ENCODE results near the gene IVL. TPM values are rescaled to one million over a fixed set of nuclear protein-coding genes. Genes with fewer than 3 reads are reported as not detected.

IVL gene, protein sequence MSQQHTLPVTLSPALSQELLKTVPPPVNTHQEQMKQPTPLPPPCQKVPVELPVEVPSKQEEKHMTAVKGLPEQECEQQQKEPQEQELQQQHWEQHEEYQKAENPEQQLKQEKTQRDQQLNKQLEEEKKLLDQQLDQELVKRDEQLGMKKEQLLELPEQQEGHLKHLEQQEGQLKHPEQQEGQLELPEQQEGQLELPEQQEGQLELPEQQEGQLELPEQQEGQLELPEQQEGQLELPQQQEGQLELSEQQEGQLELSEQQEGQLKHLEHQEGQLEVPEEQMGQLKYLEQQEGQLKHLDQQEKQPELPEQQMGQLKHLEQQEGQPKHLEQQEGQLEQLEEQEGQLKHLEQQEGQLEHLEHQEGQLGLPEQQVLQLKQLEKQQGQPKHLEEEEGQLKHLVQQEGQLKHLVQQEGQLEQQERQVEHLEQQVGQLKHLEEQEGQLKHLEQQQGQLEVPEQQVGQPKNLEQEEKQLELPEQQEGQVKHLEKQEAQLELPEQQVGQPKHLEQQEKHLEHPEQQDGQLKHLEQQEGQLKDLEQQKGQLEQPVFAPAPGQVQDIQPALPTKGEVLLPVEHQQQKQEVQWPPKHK
- not detected in 2 replicates for total RNA-seq (2014; rRNA removed; shearing (Covaris generic))

DNA sequence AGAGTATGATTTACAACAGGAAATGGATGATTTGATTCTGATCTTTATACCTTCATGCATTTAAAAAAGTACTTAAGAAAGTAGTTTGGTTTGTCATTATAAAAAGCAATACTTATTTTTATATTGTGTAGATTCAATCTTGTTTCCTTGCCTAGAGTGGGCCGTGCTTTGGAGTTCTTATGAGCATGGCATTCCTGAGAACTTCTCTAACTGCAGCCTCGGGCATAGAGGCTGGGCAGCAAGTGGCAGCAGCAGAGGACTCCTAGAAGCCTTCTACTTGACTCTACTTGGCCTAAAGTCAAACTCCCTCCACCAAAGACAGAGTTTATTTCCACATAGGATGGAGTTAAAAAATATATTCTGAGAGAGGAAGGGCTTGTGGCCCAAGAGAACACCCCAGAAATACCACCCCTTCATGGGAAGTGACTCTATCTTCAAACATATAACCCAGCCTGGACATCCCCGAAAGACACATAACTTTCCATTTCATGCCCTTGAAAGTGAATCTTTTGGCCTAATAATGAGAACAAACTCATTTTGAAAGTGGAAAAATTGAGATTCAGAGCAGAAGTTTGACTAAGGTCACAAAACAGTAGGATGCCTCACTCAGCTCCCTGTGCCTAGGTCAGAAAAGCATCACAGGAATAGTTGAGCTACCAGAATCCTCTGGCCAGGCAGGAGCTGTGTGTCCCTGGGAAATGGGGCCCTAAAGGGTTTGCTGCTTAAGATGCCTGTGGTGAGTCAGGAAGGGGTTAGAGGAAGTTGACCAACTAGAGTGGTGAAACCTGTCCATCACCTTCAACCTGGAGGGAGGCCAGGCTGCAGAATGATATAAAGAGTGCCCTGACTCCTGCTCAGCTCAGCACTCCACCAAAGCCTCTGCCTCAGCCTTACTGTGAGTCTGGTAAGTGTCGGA is at the start of gene IVL:
Gene IVL, plus strand, starts transcription at position 861 of the 916 bp plus-strand sequence. CDS start 1,252 bp downstream, outside the sequence.
- Histone ChIP-seq H3K4me1 (replicated peaks) (peaks cover 11% of the 10 kb centered on the region), H3K27me3 (replicated peaks) (no peaks in the 10 kb centered on the region), H3K9me3 (replicated peaks) (no peaks in the 10 kb centered on the region), H3K27ac (no peak within 1 kb of the TSS), H3K36me3 (no peaks in the 10 kb centered on the region), H3K4me3 (no peak within 1 kb of the TSS)
- no peak for DNase-seq (ENCODE audit: low read depth in 1 of 2, low spot score in 2 of 2)

DNA sequence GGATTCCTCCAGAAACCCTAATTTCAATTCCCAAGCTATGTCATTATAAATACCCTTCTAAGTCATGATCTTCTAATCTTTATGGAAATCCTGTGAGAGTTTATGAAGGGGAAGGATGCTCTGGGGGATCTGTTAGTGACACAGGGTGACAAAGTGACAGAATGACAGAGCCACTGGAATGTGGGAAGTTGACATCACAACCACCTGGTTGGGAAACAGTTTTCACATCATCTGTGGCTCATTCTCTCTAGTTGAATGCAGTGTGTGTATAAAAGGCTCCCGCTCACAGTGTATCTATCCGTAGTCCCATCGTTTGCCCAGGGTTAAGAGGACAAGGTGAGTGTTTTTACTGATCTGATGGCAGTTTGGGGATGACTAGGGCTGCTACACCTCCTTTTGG is 48.6 kb upstream of the IVL start, which contains the start of gene LCE7A:
Gene LCE7A, plus strand, starts transcription at position 301 of the 400 bp plus-strand sequence. CDS start 702 bp downstream, outside the sequence.
- no peak for DNase-seq (ENCODE audit: low read depth in 1 of 2, low spot score in 2 of 2)

DNA sequence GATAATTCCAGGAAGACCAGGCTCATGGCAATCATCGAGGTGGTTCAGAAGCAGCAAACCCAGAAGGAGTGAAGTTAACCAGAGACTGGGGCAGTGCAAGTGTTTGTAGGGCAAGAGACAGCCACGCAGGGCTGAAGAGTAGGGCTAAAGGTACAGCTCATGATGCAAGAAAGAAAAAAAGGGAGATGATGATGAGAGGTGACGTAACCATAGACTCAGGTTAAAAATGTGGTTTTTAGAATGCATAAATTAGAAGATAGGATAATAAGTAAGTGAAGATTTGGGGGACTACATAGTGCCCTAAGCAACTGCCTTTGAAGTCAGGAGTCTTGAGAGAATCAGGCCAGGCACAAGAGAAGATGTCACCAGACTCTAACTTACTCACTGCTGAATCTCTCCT is 48.2 kb upstream of the IVL start:
- Histone ChIP-seq H3K9me3 (replicated peaks) (no peaks in the 10 kb centered on the region), H3K36me3 (no peaks in the 10 kb centered on the region), H3K27me3 (replicated peaks) (no peaks in the 10 kb centered on the region), H3K27ac (no peak overlapping the region), H3K4me1 (replicated peaks) (no peaks in the 10 kb centered on the region), H3K4me3 (no peak overlapping the region)
- no peak for DNase-seq (ENCODE audit: low read depth in 1 of 2, low spot score in 2 of 2)

More for the DNA sequence above, 48.6 kb upstream of the IVL start, which contains the start of gene LCE7A:
- no peaks in the 10 kb centered on the region for H3K36me3 ChIP-seq
- H3K9me3 ChIP-seq (replicated peaks): no peaks in the 10 kb centered on the region
- H3K4me1 ChIP-seq (replicated peaks): no peaks in the 10 kb centered on the region
- no peak within 1 kb of the TSS for H3K27ac ChIP-seq
- H3K4me3 ChIP-seq: no peak within 1 kb of the TSS
- no peaks in the 10 kb centered on the region for H3K27me3 ChIP-seq (replicated peaks)

DNA sequence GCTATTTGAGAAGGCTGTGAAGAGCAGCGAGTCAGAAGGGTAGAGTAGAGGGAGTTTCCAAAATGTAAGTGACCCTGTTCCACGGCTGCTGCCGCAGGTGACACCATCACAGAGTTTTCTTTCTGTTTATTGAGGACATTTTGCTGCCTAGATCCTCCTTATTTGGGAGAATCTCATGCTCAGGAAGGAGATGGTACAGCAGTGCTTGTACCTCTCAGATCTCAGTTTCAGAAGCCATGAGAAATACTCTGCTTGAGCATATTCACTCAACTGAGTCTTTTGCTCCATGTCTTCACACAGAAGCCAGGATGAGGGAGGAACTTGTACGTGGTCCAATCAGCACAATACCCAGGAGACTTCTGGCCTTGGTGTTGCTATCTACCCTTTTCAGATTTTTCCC is 47.0 kb upstream of the IVL start:
- H3K4me1 ChIP-seq (replicated peaks): no peaks in the 10 kb centered on the region
- no peaks in the 10 kb centered on the region for H3K9me3 ChIP-seq (replicated peaks)
- no peaks in the 10 kb centered on the region for H3K36me3 ChIP-seq
- no peak for DNase-seq (ENCODE audit: low read depth in 1 of 2, low spot score in 2 of 2)
- no peak overlapping the region for H3K4me3 ChIP-seq
- H3K27me3 ChIP-seq (replicated peaks): no peaks in the 10 kb centered on the region
- no peak overlapping the region for H3K27ac ChIP-seq

GRCh38 chr1:152864443-152864842 is 43.9 kb upstream of the IVL start:
- no peak for DNase-seq (ENCODE audit: low read depth in 1 of 2, low spot score in 2 of 2)
- Histone ChIP-seq H3K36me3 (no peaks in the 10 kb centered on the region), H3K4me1 (replicated peaks) (no peaks in the 10 kb centered on the region), H3K27me3 (replicated peaks) (0 out of 2 replicates have a peak, but pooled peaks cover 3% of the 10 kb centered on the region), H3K9me3 (replicated peaks) (no peaks in the 10 kb centered on the region), H3K4me3 (no peak overlapping the region), H3K27ac (no peak overlapping the region)

DNA sequence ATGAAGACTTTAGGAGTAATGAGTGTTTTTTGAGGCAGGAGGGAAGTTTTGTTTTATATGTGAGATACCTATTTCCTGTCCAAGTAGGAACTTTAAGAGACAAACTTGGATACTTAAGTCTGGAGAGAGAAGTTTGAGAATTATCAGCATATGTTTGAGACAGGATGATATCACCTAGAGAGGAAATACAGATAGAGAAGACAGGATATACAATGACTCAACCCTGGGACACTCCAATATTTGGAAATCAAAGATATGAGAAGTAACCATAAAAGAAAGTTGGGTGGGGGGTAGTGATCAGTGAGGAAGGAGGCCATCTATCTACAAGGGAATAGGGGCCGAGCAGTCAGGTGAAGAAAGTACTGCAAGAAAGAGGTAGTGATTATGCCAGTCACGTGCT is 42.0 kb upstream of the IVL start:
- Histone ChIP-seq H3K27ac (no peak overlapping the region), H3K4me1 (replicated peaks) (no peaks in the 10 kb centered on the region), H3K4me3 (no peak overlapping the region), H3K9me3 (replicated peaks) (no peaks in the 10 kb centered on the region), H3K27me3 (replicated peaks) (0 out of 2 replicates have a peak, but pooled peaks cover 3% of the 10 kb centered on the region), H3K36me3 (no peaks in the 10 kb centered on the region)
- DNase-seq (ENCODE audit: low read depth in 1 of 2, low spot score in 2 of 2): no peak

DNA sequence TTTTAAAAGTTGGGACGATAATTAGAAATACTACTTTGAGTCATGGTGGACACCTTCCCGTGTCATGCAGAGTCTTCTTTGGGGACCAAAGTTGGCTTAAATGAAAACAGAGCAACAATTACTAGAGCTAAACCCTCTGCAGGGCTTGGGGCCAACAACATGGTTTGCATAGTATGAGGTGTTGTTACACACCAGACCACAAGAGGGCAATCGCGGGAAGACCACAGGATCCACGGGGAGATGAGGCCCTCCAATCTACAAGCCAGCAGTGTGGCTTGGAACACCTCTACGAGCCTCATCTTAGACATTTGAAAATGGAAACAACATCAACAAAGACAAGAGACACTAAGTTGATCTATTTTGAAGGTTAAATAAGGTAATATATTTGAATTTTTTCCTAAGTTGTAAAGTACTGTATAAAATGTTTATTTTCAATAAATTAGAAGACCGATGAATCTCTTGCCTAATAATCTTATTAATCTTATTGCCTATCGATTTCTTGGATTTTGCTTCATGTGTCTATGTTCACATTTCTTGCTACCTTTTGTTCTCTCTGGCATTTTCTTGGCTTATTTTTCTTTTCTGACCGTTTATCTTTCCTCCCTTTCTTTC is 38.4 kb upstream of the IVL start:
- Histone ChIP-seq H3K4me3 (no peak overlapping the region), H3K27ac (no peak overlapping the region), H3K9me3 (replicated peaks) (no peaks in the 10 kb centered on the region), H3K4me1 (replicated peaks) (no peaks in the 10 kb centered on the region), H3K27me3 (replicated peaks) (0 out of 2 replicates have a peak, but pooled peaks cover 3% of the 10 kb centered on the region), H3K36me3 (no peaks in the 10 kb centered on the region)
- peak in 1 of 2 experiments; percentile 27 for DNase-seq (ENCODE audit: low read depth in 1 of 2, low spot score in 2 of 2)

GRCh38 chr1:152870831-152871730 is 37.3 kb upstream of the IVL start:
- peak in 1 of 2 experiments; percentile 23 for DNase-seq (ENCODE audit: low read depth in 1 of 2, low spot score in 2 of 2)
- 0 out of 2 replicates have a peak, but pooled peaks cover 3% of the 10 kb centered on the region for H3K27me3 ChIP-seq (replicated peaks)
- H3K4me3 ChIP-seq: no peak overlapping the region
- H3K9me3 ChIP-seq (replicated peaks): no peaks in the 10 kb centered on the region
- H3K27ac ChIP-seq: no peak overlapping the region
- no peaks in the 10 kb centered on the region for H3K36me3 ChIP-seq
- H3K4me1 ChIP-seq (replicated peaks): no peaks in the 10 kb centered on the region

DNA sequence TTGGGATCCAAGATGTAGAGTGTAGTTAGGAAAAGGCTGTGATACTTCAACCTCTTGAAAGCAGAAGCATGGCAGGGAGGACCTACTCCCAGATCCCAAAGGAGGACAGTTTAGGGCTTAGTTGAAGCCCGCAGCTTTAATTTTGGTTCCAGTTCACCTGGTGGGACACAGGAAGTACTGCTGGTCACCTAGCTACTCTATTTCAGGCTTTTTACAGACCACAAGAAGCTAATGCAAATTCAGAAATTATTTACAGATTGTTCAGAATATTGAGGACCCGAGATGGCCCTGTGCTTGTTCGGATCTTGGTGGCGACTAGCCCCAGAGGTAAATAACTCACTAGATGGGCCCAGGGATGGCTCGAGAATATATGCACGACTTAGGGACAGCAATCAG is 36.6 kb upstream of the IVL start:
- Histone ChIP-seq H3K4me1 (replicated peaks) (no peaks in the 10 kb centered on the region), H3K4me3 (no peak overlapping the region), H3K27me3 (replicated peaks) (0 out of 2 replicates have a peak, but pooled peaks cover 3% of the 10 kb centered on the region), H3K27ac (no peak overlapping the region), H3K36me3 (no peaks in the 10 kb centered on the region), H3K9me3 (replicated peaks) (no peaks in the 10 kb centered on the region)
- no peak for DNase-seq (ENCODE audit: low read depth in 1 of 2, low spot score in 2 of 2)

- H3K4me3 ChIP-seq: no peak overlapping the region
- no peaks in the 10 kb centered on the region for H3K27me3 ChIP-seq (replicated peaks)
- H3K9me3 ChIP-seq (replicated peaks): no peaks in the 10 kb centered on the region
- H3K4me1 ChIP-seq (replicated peaks): no peaks in the 10 kb centered on the region
- H3K36me3 ChIP-seq: no peaks in the 10 kb centered on the region
- no peak overlapping the region for H3K27ac ChIP-seq
- DNase-seq (ENCODE audit: low read depth in 1 of 2, low spot score in 2 of 2): no peak
These were observed 34.9 kb upstream of the IVL start for GRCh38 chr1:152873495-152873894.

DNA sequence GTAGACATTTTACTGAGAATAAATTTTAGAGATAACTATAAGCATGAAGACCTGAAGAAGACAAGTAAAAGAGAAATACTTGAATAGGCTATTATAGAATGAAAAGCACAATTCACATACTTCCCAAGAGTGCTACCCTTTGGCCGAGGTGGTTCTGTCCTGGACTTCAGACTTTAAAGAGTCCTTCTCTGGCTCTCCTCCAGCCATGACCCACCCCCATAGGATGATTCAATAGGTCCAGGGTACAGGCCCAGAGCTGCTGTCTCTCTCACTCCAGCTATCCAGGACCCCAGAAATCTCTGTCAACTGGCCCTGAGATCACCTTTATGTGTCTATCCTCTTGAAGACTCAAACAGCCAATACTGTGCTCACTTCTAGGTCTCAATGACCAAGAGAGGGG is 31.5 kb upstream of the IVL start:
- DNase-seq (ENCODE audit: low read depth in 1 of 2, low spot score in 2 of 2): no peak
- no peaks in the 10 kb centered on the region for H3K4me1 ChIP-seq (replicated peaks)
- H3K27me3 ChIP-seq (replicated peaks): no peaks in the 10 kb centered on the region
- no peaks in the 10 kb centered on the region for H3K36me3 ChIP-seq
- H3K27ac ChIP-seq: no peak overlapping the region
- no peaks in the 10 kb centered on the region for H3K9me3 ChIP-seq (replicated peaks)
- no peak overlapping the region for H3K4me3 ChIP-seq

- Histone ChIP-seq H3K27me3 (replicated peaks) (no peaks in the 10 kb centered on the region), H3K4me1 (replicated peaks) (no peaks in the 10 kb centered on the region), H3K27ac (no peak within 1 kb of the TSS), H3K36me3 (no peaks in the 10 kb centered on the region), H3K9me3 (replicated peaks) (no peaks in the 10 kb centered on the region), H3K4me3 (no peak within 1 kb of the TSS)
- no peak for DNase-seq (ENCODE audit: low read depth in 1 of 2, low spot score in 2 of 2)
These were observed 30.3 kb upstream of the IVL start, which contains the start of gene SMCP for GRCh38 chr1:152878042-152878441. SMCP (plus strand) TSS chr1:152878322; CDS start chr1:152884423, 6,101 bp downstream.

Data from SJSA1 (cell line).